ENCODE measurements around the gene PPIA.
"Not testable (repeated sequence)": the region's sequence is repeated elsewhere in the genome, so short reads cannot be mapped to it uniquely, and the experiment has no call there.

PPIA gene

GRCh38 chr7:44764081-44764480 is 32.4 kb upstream of the PPIA start:
- no peak for DNase-seq (ENCODE audit: low read depth)

- no peak for DNase-seq (ENCODE audit: low read depth)
These were observed 31.6 kb upstream of the PPIA start for GRCh38 chr7:44764665-44765578.

GRCh38 chr7:44765579-44766415 is 30.7 kb upstream of the PPIA start:
- DNase-seq (ENCODE audit: low read depth) = no peak

GRCh38 chr7:44766416-44766801 is 30.1 kb upstream of the PPIA start:
- DNase-seq (ENCODE audit: low read depth) = no peak

GRCh38 chr7:44767134-44767911 is 29.2 kb upstream of the PPIA start:
- no peak for DNase-seq (ENCODE audit: low read depth)

GRCh38 chr7:44767912-44768627 is 28.4 kb upstream of the PPIA start:
- DNase-seq (ENCODE audit: low read depth) = no peak

- DNase-seq (ENCODE audit: low read depth) = no peak
These were observed 27.7 kb upstream of the PPIA start for GRCh38 chr7:44768628-44769371.

- DNase-seq (ENCODE audit: low read depth) = no peak
These were observed 27.1 kb upstream of the PPIA start for GRCh38 chr7:44769376-44769775.

GRCh38 chr7:44769776-44770294 is 26.6 kb upstream of the PPIA start:
- DNase-seq (ENCODE audit: low read depth) = no peak

- no peak for DNase-seq (ENCODE audit: low read depth)
These were observed 25.1 kb upstream of the PPIA start for GRCh38 chr7:44771358-44771757.

GRCh38 chr7:44772440-44772839 is 24.0 kb upstream of the PPIA start:
- DNase-seq (ENCODE audit: low read depth) = no peak

- no peak for DNase-seq (ENCODE audit: low read depth)
These were observed 23.6 kb upstream of the PPIA start for GRCh38 chr7:44772867-44773266.

- DNase-seq (ENCODE audit: low read depth) = not testable (repeated sequence)
These were observed 22.0 kb upstream of the PPIA start for GRCh38 chr7:44774486-44774885.

GRCh38 chr7:44775383-44776107 is 20.9 kb upstream of the PPIA start:
- no peak for DNase-seq (ENCODE audit: low read depth)

GRCh38 chr7:44776211-44776610 is 20.3 kb upstream of the PPIA start:
- DNase-seq (ENCODE audit: low read depth) = no peak

GRCh38 chr7:44782460-44782859 is 14.0 kb upstream of the PPIA start:
- DNase-seq (ENCODE audit: low read depth) = no peak

- DNase-seq (ENCODE audit: low read depth) = no peak
These were observed 13.1 kb upstream of the PPIA start for GRCh38 chr7:44783407-44783806.

- no peak for DNase-seq (ENCODE audit: low read depth)
These were observed 12.1 kb upstream of the PPIA start for GRCh38 chr7:44784364-44784763.

GRCh38 chr7:44785218-44785617 is 11.3 kb upstream of the PPIA start:
- DNase-seq (ENCODE audit: low read depth) = not testable (repeated sequence)

- DNase-seq (ENCODE audit: low read depth) = no peak
These were observed 9.4 kb upstream of the PPIA start for GRCh38 chr7:44787041-44787440.

All from non-pigmented ciliary epithelial cell (primary cell).